HG03064 (cell line): ENCODE results near the gene ZGPAT.
"Not testable (repeated sequence)": the region's sequence is repeated elsewhere in the genome, so short reads cannot be mapped to it uniquely, and the experiment has no call there.

Source experiments
- ATAC-seq: cut with Tn5 transposase; IDR thresholded peaks from one replicate; pipeline ENCODE4 v1.9.1; 2021; ENCODE audit warnings: low read depth; ENCODE audit not compliant: unreplicated experiment

ZGPAT gene

DNA sequence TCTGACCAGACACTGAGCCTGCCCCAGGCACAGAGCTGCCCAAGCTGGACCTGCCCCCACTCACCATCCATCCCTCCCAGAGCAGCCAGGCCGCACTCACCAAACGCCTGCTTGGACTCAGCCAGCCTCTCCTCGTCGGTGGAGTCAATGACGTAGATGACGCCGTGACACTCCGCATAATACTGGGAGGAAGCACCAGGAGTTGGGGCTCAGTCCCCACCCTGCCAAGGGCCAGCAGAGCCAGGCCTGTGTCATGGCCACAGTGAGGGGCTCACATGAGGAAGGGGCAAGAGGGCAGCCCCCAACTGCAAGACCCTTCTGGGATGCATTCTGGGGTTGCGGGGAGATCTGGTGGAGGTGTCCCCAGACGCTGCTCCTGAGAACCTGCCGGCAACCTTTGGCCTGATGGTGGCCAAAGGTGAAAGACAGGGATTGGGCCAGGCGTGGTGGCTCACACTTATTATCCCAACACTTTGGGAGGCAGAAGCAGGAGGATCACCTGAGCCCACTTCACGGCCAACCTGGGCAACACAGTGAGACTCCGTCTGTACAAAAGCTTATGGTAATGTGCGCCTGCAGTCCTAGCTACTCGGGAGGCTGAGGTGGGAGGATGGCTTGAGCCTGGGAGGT is 5.7 kb upstream of the ZGPAT start:
- ATAC-seq, result no peak

DNA sequence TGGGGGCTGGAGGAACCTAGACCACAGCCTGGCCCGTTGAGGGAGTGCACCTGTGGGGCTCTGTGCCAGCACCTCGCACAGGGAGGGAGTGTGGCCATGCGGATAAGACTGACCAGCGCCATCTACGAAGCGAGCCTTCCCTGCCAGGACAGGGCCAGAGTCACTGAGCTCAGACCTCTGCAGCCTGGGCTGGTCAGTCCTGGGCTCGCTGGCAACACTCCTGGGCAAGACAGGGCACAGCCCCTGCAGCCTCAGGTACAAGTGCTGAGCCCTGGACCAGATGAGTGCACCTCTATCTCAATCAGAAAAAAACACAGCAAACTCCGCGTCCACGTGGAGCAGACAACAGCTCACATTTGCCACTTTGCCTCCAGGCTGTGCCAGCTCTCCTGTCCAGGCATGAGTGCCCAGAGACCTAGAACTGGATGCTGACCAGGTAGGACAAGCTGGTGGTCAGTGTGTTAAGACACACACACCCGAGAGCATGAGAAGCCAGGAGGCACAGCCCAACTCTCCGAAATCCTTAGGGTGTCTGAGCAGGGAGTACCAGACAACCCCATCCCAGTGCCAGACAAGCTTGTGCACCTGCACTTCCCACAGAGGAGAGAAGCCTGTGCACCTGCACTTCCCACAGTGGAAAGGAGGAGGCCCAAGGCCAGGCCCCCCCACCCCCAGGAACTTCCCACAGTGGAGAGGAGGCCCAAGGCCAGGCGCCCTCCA is 4.9 kb upstream of the ZGPAT start:
- ATAC-seq, result no peak

DNA sequence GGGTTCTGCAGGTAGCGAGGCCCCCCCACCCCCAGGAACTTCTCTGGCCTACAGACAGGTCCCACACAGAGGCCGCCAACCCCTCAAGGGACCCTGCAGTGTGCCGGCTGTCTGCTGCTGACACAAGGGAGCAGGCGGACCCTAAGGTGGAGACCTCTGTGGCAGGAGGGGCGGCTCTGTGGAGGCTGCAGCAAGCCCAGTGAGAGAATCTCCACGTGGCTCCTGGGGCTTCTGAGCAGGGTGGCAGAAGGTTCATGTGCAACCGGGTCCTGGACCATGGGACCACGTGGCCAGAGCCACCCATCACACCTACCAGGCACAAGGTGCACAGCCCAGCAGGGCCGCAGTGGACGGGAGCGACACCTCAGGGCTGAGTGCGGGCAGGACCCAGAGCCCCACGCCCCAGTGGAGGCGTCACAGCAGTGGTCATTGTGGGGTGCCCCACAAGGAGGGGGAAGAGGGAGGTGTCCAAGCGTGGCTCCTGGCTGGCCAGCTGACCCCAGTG is 4.3 kb upstream of the ZGPAT start:
- no peak for ATAC-seq

DNA sequence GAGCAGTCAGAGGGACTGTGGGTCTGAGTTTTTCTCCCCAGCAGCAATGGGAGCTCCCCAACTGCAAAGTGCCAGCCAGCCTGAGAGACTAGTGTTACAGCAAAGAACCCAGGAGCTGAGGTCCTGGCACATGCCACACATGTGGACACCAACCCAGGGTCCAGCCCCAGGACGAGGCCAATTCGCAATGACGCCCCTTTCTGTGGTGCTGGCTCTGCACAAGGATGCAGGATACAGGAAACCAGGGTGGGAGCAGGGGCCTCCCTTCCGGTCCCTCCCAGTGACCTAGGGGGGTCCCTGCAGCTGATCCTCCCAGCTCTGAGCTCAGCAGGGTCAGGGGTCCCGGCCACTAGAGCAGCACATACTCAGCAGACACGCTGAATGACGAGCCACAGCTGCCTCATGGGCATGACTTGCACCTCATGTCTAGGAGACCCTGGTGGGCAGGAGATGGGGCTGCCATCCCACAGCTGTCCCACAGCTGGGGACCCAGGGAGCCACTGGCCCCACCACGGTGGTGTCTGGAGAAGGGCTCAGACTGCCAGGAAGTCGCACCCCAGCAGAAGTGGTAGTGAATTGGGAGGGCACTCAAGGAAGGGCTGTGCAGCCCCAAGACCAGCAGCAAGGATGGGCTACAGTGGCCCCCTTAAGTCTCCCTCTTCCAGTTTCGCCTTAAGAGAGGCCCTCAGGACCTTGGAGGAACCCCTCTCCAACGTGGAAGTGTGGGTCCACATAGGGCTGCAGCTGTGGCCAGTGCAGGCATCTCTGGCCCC is 3.7 kb upstream of the ZGPAT start:
- ATAC-seq, result no peak

DNA sequence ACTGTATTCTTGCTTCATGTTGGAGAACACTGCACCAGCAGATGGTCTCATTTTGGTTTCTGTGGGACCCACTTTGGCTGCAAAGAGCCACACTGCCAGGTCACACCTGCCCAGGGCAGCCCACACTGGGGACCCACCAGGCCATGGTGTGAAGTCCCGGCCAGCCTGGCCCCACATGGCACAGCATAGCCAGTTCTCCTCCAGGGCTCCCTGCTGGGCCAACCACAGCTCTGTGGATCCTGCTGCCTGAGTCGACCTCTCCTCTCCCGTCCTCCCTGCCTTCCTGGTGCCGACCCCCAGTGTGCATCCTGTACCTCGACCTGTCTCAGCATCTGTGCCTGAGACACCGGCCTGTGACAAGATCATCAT is 3.1 kb upstream of the ZGPAT start:
- no peak for ATAC-seq

DNA sequence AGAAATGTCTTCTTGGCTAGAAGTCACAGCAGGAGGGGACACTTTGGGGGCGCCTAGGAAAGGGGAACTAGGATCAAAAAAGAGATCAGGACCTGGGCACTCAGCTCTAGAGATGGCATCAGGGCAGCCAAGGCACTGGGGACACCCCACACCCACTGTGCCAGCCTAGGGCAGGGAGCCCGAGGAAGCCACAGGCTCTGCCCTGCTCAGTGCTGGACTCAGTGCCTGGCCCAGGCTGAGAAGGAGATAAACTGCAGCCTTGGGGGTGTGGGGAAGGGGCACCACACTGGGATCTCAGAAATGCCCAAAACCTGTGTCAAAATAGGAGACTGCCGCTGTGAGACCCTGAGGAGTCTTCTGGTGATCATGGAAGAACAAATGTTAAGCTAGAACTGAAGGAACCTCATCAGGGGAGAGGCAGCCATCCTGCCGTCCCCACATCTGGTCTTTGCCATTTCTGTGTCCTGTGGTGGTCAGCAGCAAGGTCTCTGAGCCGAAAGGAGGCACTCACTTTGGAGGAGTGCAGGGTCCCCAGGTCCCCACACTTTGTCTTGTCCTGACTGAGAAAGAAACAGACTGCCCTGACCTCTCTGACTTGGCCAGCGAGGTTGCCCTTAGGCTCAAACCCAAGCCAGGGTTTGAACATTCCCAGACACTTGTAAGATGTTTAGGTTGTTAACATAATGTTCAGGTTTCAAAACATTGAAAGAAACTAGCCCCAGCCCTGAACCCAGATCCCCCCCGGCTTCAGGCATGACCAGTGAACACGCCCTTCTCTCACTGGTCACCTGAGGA is 2.4 kb upstream of the ZGPAT start:
- ATAC-seq, result no peak

DNA sequence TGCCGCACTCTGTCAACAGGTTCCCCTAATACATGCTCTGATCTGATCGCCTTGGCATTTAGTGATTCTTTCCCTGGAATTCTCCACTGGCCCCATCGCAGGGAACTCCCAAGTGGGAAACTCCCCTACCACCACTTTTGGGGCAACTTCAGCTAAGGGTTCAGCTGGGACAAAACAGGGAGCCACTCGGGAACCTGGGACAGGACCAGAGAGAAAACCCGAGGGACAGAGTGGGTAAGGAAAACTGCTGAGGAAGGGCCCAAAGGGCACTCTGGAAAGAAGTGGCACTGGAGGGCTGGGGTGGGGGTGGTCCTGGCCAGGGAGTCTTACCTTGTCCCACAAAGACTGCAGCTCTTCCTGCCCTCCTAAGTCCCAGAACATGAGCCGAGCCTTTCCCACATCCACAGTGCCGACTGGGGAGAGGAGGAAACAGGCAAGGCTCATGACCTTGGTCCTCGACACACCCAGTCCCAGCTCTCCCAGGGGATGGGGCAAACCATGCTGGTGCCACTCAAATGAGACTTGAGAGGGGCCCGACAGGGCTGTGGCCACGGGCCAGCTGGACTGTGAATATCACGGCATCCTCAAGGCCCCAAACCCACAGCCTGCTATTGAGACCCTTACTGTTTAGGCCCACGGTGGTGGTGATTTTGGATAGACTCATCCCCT is 1.7 kb upstream of the ZGPAT start:
- ATAC-seq, result no peak

DNA sequence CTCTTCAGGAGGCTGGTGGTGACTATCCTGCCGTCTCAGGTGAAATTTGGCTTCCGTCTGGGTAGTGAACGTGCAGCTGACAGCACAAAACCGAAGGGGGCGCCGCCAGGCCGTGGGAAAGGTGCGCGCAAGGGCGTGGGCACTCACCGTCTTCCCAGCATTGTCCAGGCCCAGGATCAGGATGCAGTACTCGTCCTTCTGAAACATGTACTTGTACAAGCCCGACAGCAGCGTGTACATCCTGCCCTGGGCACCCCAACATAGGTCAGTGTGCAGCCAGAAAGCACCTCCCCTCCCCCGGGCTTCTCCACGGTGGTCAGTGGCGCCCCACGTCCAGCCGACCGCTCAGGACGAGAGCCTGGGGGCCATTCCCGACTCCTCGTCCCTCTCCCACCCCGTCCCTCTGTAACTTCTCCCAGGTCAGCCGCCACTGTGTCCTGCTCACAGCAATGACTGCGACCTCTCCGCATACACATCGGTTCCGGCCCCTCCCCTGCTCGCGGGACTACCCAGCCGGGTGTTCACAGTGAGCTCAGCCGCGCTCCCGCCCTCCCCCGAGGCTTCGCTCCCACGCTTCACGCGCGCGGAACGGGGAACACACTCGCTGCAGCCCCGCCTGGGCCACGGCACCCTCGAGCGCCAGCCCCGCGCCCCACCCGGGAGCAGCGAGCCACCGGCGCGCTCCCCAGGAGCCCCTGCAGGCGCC is 834 bp upstream of the ZGPAT start:
- peak; percentile 12 for ATAC-seq

DNA sequence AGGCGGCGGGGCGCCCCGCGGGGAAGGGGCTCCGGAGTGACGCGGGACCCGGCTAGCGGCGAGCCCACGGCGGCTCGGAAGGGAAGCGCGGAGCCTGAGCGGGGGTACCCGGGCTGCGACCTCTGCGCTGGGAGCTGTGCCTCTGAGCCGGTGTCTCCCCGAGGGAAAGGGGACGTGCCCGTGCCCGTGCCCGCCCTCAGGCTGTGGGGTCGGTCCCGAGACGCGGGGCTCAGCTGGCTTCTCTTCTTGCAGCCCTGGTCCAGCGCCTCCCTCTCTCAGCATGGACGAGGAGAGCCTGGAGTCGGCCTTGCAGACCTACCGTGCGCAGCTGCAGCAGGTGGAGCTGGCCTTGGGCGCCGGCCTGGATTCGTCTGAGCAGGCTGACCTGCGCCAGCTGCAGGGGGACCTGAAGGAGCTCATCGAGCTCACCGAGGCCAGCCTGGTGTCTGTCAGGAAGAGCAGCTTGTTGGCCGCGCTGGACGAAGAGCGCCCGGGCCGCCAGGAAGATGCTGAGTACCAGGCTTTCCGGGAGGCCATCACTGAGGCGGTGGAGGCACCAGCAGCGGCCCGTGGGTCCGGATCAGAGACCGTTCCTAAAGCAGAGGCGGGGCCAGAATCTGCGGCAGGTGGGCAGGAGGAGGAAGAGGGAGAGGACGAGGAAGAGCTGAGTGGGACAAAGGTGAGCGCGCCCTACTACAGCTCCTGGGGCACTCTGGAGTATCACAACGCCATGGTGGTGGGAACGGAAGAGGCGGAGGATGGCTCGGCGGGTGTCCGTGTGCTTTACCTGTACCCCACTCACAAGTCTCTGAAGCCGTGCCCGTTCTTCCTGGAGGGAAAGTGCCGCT is 686 bp downstream of the ZGPAT start:
- peak; percentile 7 for ATAC-seq

DNA sequence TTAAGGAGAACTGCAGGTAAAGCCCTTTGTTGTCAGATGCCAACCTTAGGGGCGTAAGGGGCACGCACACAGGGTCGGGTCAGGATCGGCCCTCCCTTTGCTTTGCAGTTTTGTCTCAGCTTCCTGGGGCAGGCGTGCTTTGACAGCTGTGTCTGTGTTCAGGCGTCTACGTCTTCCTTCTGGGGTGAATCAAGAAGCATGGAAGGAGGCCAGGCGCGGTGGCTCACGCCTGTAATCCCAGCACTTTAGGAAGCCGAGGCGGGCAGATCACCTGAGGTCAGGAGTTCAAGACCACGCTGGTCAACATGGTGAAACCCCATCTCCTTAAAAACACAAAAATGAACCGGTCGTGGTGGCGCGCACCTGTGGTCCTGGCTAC is 1.3 kb downstream of the ZGPAT start:
- no peak for ATAC-seq

DNA sequence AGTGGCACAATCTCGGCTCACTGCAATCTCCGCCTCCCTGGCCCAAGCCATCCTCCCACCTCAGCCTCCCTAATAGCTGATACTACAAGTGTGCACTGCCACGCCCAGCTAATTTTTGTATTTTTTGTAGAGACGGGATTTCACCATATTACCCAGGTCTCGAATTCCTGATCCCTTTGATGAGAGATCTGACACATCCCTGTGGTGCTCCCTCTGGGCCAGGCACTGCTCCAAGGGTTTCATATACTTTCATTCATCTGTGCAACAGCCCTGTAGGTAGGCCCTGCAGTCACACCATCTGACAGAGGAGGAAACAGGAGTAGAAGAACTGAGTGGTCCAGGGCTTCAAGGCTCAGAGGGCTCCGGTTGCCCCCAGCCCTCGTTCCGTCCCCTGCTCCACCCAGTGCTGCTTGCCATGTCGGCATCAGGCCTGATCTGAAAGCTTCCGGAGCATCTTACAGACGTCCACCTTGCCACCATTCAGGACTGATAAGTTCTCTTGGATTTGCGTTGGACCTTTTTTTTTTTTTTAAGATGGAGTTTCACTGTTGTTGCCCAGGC is 3.3 kb downstream of the ZGPAT start:
- no peak for ATAC-seq

DNA sequence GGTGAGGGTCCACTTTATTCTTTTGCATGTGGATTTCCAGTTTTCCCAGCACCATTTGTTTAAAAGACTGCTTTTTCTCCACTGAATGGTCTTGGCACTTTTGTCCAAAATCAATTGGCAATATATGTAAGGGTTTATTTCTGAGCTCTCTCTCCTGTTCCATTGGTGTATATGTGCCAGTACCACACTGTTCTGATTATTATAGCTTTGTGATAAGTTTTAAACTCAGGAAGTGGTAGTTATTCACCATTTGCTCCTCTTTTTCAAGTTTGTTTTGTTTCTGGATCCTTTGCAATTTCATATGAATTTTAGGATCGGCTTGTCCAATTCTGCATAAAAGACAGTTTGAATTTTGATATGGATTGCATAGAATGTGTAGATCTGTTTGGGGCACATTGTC is 4.4 kb downstream of the ZGPAT start:
- no peak for ATAC-seq

DNA sequence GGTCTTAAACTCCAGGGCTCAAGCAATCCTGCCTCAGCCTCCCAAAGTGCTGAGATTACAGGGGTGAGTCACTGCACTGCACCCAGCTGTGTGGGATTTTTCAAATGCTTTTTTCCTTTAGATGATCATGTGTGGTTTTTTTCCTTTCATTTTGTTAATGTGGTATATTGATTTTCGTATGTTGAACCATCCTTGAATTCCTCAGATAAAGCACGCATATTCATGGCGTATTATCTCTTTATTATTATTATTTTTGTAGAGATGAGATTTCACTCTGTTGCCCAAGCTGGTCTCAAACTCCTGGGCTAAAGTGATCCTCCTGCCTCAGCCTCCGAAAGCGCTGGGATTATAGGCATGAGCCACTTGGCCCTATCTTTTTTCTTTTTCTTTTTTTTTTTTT is 7.0 kb downstream of the ZGPAT start:
- no peak for ATAC-seq

DNA sequence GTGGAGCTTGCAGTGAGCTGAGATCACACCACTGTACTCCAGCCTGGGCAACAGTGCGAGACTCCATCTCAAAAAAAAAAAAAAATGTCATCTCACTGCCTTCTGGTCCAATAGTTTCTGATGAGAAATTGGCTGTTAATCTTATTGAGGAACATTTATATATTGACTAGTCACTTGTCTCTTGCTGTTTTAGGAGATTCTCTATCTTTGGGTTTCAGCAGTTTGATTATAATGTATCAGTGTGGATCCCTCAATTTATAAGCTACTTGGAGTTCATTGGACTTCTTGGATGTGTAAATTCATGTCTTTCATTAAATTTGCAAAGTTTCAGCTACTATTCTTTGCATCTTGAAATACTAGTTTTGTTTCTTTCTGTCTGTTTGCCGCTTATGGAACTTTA is 11.2 kb downstream of the ZGPAT start:
- ATAC-seq, result no peak

DNA sequence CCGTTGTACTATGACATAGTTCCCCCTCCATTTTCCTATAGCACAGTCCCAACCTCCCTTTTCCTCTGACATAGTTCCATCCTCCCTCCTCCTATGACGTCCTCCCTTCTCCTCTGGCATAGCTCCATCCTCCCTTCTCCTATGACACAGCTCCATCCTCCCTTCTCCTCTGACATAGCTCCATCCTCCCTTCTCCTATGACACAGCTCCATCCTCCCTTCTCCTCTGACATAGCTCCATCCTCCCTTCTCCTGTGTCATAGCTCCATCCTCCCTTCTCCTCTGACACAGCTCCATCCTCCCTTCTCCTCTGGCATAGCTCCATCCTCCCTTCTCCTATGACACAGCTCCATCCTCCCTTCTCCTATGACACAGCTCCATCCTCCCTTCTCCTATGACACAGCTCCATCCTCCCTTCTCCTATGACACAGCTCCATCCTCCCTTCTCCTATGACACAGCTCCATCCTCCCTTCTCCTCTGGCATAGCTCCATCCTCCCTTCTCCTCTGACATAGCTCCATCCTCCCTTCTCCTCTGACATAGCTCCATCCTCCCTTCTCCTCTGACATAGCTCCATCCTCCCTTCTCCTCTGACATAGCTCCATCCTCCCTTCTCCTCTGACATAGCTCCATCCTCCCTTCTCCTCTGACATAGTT is 15.3 kb downstream of the ZGPAT start:
- not testable (repeated sequence) for ATAC-seq

DNA sequence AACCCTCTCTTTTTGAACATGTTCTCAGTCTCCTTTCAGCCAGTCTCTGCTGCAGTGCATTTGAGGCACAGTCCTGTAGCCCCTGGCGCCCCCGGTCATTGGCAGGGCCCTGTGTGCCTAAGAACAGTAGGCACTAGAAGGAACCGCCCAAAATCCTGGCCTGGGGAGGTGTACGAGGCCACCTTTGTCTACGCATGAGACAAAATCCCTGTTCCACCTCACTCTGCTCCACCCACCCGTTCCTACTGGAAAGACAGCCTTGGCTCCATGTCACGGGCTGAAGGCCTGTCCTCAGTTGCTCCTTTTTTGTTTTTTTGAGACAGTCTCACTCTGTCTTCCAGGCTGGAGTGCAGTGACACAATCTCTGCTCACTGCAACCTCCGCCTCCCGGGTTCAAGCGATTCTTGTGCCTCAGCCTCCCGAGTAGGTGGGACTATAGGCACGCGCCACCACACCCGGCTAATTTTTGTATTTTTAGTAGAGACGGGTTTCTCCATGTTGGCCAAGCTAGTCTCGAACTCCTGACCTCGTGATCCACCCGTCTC is 22.4 kb downstream of the ZGPAT start:
- ATAC-seq, result not testable (repeated sequence)

DNA sequence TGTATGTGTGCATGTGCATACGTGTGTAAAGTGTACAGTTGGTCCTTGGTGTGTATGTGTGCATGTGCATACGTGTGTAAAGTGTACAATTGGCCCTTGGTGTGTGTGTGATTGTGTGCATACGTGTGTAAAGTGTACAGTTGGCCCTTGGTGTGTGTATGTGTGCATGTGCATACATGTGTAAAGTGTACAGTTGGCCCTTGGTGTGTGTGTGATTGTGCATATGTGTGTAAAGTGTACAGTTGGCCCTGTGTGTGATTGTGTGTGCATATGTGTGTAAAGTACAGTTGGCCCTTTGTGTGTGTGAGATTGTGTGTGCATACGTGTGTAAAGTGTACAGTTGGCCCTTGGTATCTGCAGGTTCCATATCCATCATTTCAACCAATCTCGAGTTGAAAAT is 23.6 kb downstream of the ZGPAT start:
- ATAC-seq, result no peak
